PC-9 (cell line): ENCODE data around the gene WBP11. TPM values are rescaled to one million over a fixed set of nuclear protein-coding genes. Genes with fewer than 3 reads are reported as not detected.
A peak's percentile ranks its signal among the peaks of the same experiment; 100 is the strongest.

Experiments used
- BruUV-seq: library from RNA; stranded (reverse); fragments of 400-500 nt; replicated peaks from 2 replicates; lab custom pipeline; 2021; lab: Mats Ljungman, UMichigan
- CTCF ChIA-PET: fragments of 300-600 bp; sonication (Branson Sonifier 250); formaldehyde crosslinking; loops from one replicate; lab custom pipeline; 2022; ENCODE audit warnings: antibody characterized with exemption; lab: Charles Lee
- POLR2A ChIA-PET: fragments of 300-600 bp; sonication (Branson Sonifier 250); formaldehyde crosslinking; loops from one replicate; lab custom pipeline; 2022; ENCODE audit warnings: antibody characterized with exemption; ENCODE audit not compliant: unreplicated experiment; lab: Charles Lee
- DNase-seq, 2 experiments: peaks; one replicate each; pipeline versions ENCODE4 v3.0.0 to v3.0.0-alpha.2; 2015 to 2022; ENCODE audit warnings: mixed read lengths in 1 of 2
- H2AFZ ChIP-seq: fragments of 200-600 bp; sonication (generic); 2 replicates; pipeline ENCODE4 v1.8.1; 2017; ENCODE audit warnings: antibody characterized with exemption
- H3F3A ChIP-seq: fragments of 200-600 bp; sonication (generic); 2 replicates; pipeline ENCODE4 v1.8.1; 2017; ENCODE audit warnings: antibody characterized with exemption, mild to moderate bottlenecking, low read depth; ENCODE audit not compliant: insufficient read depth
- H3K27ac ChIP-seq: fragments of 200-600 bp; sonication (generic); 2 replicates; pipeline ENCODE4 v1.6.1; 2016; ENCODE audit warnings: mixed run types
- H3K27me3 ChIP-seq: fragments of 200-600 bp; sonication (generic); 2 replicates; pipeline ENCODE4 v1.6.1; 2016; ENCODE audit warnings: low read depth, mixed run types; ENCODE audit not compliant: insufficient read depth
- H3K36me3 ChIP-seq: fragments of 200-600 bp; sonication (generic); 2 replicates; pipeline ENCODE4 v1.6.1; 2016; ENCODE audit warnings: low read depth, mixed run types
- H3K4me1 ChIP-seq: fragments of 200-600 bp; sonication (generic); replicated peaks from 2 replicates; pipeline ENCODE4 v1.6.1; 2016; ENCODE audit warnings: mixed run types; ENCODE audit not compliant: insufficient read depth
- H3K4me2 ChIP-seq: fragments of 200-600 bp; sonication (generic); 2 replicates; pipeline ENCODE4 v1.6.1; 2017; ENCODE audit warnings: mixed run types
- H3K4me3 ChIP-seq: fragments of 200-600 bp; sonication (generic); 2 replicates; pipeline ENCODE4 v1.6.1; 2016; ENCODE audit warnings: mixed run types
- H3K79me2 ChIP-seq: fragments of 200-600 bp; sonication (generic); 2 replicates; pipeline ENCODE4 v1.6.1; 2017; ENCODE audit warnings: low read depth, mixed run types
- H3K9me2 ChIP-seq: fragments of 200-600 bp; sonication (generic); 2 replicates; pipeline ENCODE4 v1.8.1; 2017; ENCODE audit warnings: mild to moderate bottlenecking; ENCODE audit not compliant: insufficient read depth
- H3K9me3 ChIP-seq: fragments of 200-600 bp; sonication (generic); 2 replicates; pipeline ENCODE4 v1.8.1; 2016; ENCODE audit warnings: low read depth; ENCODE audit not compliant: insufficient read depth
- H4K20me1 ChIP-seq: fragments of 200-600 bp; sonication (generic); 2 replicates; pipeline ENCODE4 v1.8.1; 2017; ENCODE audit not compliant: insufficient read depth
- EZH2 ChIP-seq: fragments of 200-600 bp; sonication (generic); IDR thresholded peaks from 2 replicates; pipeline ENCODE4 v1.8.0; 2017; ENCODE audit warnings: antibody characterized with exemption, low read depth
- intact Hi-C: fragments of 100-400 bp; cut with micrococcal nuclease; formaldehyde crosslinking; loops from one replicate; pipeline ENCODE4 v1.10.0; 2022; ENCODE audit not compliant: unreplicated experiment
- total RNA-seq: library from RNA; stranded (reverse); gene quantifications from 2 replicates; pipeline ENCODE4 v1.2.3, GENCODE V29; 2021
- TF ChIP-seq, protein P1 (sequence below): fragments of 200-600 bp; sonication (generic); conservative IDR thresholded peaks from 2 replicates; pipeline ENCODE4 v1.6.1; 2017; ENCODE audit warnings: mixed run types, antibody characterized with exemption, mild to moderate bottlenecking, moderate library complexity

Gene WBP11
- total RNA-seq, 1 experiment from 2014 or later = 124 TPM

DNA sequence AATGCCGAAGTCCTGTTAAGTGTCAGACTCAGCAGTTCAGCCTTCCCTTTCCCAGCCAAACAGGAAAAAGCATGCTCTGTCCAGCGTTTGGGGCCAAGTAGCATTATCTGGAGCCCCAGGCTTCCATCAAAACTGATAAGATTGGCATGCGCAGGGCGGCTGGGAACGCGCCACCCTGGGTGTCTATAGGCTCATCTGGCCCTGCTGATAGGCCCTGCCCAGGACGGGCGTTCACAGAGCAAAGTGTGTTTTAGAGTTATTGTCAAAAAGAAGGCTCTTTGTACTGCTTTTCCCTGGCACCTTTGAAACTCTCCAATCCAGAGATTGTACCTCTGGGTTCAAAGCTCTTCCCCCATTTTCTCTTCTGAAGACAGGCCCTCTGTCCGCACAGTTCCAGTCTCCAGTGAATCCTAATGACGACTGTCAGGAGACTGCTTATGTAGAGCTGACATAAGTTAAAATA lies 40.2 kb upstream of the WBP11 start, which contains the start of gene ART4:
Gene ART4, minus strand, starts transcription at position 102 of the 463 bp plus-strand sequence. CDS start 413 bp downstream, outside the sequence.
- DNase-seq = no peak
- intact Hi-C loops = loop anchor here (10.0 kb wide), 2 partner anchors 311 to 609 kb away; no protein-coding TSS in a partner anchor
- Histone ChIP-seq H3K27me3 (no peaks in the 10 kb centered on the region), H3K36me3 (no peaks in the 10 kb centered on the region), H3K9me3 (peaks cover 6% of the 10 kb centered on the region; the same call in 1 of the 2 replicates), H3K4me3 (no peak within 1 kb of the TSS), H3K4me2 (no peak within 1 kb of the TSS), H3K9me2 (no peaks in the 10 kb centered on the region), H3F3A (0 out of 2 replicates have a peak, but pooled peaks cover 2% of the 10 kb centered on the region), H3K4me1 (peaks cover 36% of the 10 kb centered on the region), H4K20me1 (no peaks in the 10 kb centered on the region), H2AFZ (no peak within 1 kb of the TSS), H3K79me2 (no peaks in the 10 kb centered on the region), H3K27ac (0 out of 2 replicates have a peak within 1 kb of the TSS, but pooled peaks have one; percentile 55)
- no peak for TF ChIP-seq EZH2
- TF ChIP-seq, protein P1, sequence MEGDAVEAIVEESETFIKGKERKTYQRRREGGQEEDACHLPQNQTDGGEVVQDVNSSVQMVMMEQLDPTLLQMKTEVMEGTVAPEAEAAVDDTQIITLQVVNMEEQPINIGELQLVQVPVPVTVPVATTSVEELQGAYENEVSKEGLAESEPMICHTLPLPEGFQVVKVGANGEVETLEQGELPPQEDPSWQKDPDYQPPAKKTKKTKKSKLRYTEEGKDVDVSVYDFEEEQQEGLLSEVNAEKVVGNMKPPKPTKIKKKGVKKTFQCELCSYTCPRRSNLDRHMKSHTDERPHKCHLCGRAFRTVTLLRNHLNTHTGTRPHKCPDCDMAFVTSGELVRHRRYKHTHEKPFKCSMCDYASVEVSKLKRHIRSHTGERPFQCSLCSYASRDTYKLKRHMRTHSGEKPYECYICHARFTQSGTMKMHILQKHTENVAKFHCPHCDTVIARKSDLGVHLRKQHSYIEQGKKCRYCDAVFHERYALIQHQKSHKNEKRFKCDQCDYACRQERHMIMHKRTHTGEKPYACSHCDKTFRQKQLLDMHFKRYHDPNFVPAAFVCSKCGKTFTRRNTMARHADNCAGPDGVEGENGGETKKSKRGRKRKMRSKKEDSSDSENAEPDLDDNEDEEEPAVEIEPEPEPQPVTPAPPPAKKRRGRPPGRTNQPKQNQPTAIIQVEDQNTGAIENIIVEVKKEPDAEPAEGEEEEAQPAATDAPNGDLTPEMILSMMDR = no peak
- ChIA-PET POLR2A (no interaction called here), CTCF (no interaction called here)
- BruUV-seq = no TSS peak

DNA sequence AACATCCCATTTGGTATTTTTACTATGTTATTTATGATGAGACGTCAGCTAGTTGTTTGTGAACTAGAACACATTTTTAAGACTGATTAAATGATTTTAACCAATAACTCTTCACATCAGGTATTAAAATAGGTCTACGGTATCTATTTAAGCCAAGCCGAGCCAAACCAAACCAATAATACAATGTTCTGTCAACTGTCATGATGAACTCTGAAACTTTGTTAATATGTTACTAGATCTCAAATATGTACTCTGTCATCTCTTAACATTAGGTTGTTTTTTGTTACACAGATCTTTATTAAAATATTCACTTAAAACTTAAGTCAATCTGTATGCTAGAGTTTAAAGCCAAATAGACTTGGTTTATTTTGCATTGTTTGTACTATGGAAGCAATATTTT lies 39.0 kb upstream of the WBP11 start:
- H2AFZ ChIP-seq = no peak overlapping the region
- TF ChIP-seq, protein P1 = no peak
- TF ChIP-seq EZH2 = no peak
- no peaks in the 10 kb centered on the region for H4K20me1 ChIP-seq
- POLR2A ChIA-PET = no interaction called here
- H3K9me2 ChIP-seq = no peaks in the 10 kb centered on the region
- no peaks in the 10 kb centered on the region for H3K27me3 ChIP-seq
- peaks cover 6% of the 10 kb centered on the region; the same call in 1 of the 2 replicates for H3K9me3 ChIP-seq
- H3K27ac ChIP-seq = peak overlapping the region; percentile 55; the same call in 1 of the 2 replicates
- H3K4me3 ChIP-seq = no peak overlapping the region
- H3F3A ChIP-seq = peaks cover 12% of the 10 kb centered on the region
- peak overlapping the region; percentile 18; the same call in 1 of the 2 replicates for H3K4me2 ChIP-seq
- CTCF ChIA-PET = no interaction called here
- no peaks in the 10 kb centered on the region for H3K79me2 ChIP-seq
- BruUV-seq = no TSS peak
- peaks cover 47% of the 10 kb centered on the region for H3K4me1 ChIP-seq
- DNase-seq = no peak
- H3K36me3 ChIP-seq = no peaks in the 10 kb centered on the region
- intact Hi-C loops = loop anchor here (10.0 kb wide), 2 partner anchors 312 to 608 kb away; no protein-coding TSS in a partner anchor

DNA sequence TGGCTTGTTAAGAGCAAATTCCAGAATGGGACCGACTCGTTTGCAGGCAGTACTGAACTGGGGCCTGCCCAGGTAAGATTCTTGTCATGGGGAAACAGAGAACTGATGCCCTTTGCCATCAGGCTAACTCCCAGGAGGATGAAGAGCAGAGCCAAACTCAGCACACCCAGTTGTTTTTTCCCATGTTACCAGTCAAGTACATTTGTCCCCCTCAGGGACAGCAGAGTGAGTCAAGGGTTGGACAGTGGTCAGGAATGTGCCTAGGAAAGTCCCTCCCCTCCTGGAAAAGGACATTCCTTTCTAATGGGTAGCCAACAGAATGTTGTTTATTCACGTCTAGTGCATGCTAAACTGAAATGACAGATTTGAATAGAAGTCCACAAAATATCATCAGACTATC lies 38.5 kb upstream of the WBP11 start:
- no peaks in the 10 kb centered on the region for H3K27me3 ChIP-seq
- ChIA-PET POLR2A (interaction anchor here (0.9 kb wide), 1 partner anchor 38 kb away, joined by 7 read pairs; the partner anchor contains the start of genes C12orf60 and WBP11), CTCF (no interaction called here)
- H2AFZ ChIP-seq = peak overlapping the region; percentile 24; the same call in 1 of the 2 replicates
- H3K27ac ChIP-seq = peak overlapping the region; percentile 55
- H3K36me3 ChIP-seq = no peaks in the 10 kb centered on the region
- no peak for TF ChIP-seq EZH2
- TF ChIP-seq, protein P1 = no peak
- peaks cover 48% of the 10 kb centered on the region for H3K4me1 ChIP-seq
- no TSS peak for BruUV-seq
- intact Hi-C loops = loop anchor here (1.0 to 10.0 kb wide), 3 partner anchors 64 to 607 kb away; no protein-coding TSS in a partner anchor
- peaks cover 18% of the 10 kb centered on the region for H3F3A ChIP-seq
- H3K4me2 ChIP-seq = peak overlapping the region; percentile 18; the same call in 1 of the 2 replicates
- H4K20me1 ChIP-seq = no peaks in the 10 kb centered on the region
- H3K9me3 ChIP-seq = peaks cover 6% of the 10 kb centered on the region; the same call in 1 of the 2 replicates
- H3K4me3 ChIP-seq = 0 out of 2 replicates have a peak overlapping the region, but pooled peaks have one; percentile 2
- H3K9me2 ChIP-seq = no peaks in the 10 kb centered on the region
- H3K79me2 ChIP-seq = no peaks in the 10 kb centered on the region
- DNase-seq = peak; percentile 70
